DMS153 treated with DMSO at 0.1 percent for 48 hours (cell line): Measurements from ENCODE around the gene GLP2R.
"Not testable (repeated sequence)": the region's sequence is repeated elsewhere in the genome, so short reads cannot be mapped to it uniquely, and the experiment has no call there.

Experiments used
- DNase-seq: peaks from one replicate; lab custom pipeline; 2025; ENCODE audit not compliant: unreplicated experiment; lab: John Stamatoyannopoulos, UW

GLP2R gene

GRCh38 chr17:9918804-9919352 lies 93.2 kb downstream of the GLP2R start:
- no peak for DNase-seq

DNA sequence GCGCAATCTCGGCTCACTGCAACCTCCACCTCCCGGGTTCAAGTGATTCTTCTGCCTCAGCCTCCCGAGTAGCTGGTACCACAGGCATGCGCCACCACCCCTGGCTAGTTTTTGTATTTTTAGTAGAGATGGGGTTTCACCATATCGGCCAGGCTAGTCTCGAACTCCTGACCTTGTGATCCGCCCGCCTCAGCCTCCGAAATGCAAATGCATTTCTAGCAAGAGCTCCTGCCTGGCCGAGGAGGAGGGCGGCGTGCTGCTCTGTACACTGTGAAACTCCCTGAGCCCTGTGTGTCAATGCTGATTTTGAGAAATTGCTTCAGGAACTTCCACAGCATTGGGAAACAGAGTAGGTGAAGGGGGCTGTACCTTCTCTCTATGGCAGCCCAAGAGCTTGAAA lies 95.5 kb downstream of the GLP2R start:
- DNase-seq = not testable (repeated sequence)

DNA sequence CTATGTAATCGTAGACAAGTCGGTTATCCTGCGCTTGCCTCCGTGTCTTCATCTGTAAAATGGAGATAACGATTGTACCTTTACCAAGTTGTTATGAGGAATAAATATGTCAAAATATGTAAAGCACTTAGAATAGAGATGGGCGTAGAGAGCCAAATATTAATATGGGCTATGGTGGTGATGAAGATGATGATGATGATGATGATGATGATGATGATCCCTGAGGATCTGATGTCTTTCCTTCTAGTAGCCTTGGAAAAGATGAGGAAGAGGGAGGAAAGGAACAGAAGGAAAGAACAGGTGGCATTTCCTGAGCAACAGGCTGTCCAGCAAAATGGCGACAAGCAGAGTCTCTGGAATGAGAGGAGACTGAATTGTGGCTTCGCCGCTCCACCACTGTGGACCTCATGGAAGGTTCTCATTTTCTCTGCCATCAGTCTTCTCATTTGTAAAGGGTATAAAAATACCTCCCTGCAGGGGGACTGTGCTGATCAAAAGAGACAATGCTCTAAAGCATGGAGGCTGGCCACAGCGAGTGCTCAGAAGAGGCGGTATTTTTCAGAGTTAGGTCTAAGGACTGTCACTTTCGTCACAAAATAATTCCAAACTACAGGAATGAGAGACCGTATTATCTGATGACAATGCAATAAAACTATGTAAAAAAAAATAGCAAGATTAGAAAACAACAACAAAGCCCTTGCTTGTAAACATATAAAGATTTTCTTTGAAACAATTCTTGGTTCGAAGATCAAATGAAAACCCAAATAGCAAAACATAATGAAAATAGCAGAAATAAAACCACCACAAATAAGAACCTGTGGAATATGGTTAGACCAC lies 96.5 kb downstream of the GLP2R start:
- no peak for DNase-seq

- peak; percentile 16 for DNase-seq
These were observed 99.0 kb downstream of the GLP2R start for GRCh38 chr17:9924735-9925191.

- no peak for DNase-seq
These were observed 99.7 kb downstream of the GLP2R start for GRCh38 chr17:9925457-9925856.

- DNase-seq = no peak
These were observed 100.6 kb downstream of the GLP2R start for GRCh38 chr17:9926150-9926804.

DNA sequence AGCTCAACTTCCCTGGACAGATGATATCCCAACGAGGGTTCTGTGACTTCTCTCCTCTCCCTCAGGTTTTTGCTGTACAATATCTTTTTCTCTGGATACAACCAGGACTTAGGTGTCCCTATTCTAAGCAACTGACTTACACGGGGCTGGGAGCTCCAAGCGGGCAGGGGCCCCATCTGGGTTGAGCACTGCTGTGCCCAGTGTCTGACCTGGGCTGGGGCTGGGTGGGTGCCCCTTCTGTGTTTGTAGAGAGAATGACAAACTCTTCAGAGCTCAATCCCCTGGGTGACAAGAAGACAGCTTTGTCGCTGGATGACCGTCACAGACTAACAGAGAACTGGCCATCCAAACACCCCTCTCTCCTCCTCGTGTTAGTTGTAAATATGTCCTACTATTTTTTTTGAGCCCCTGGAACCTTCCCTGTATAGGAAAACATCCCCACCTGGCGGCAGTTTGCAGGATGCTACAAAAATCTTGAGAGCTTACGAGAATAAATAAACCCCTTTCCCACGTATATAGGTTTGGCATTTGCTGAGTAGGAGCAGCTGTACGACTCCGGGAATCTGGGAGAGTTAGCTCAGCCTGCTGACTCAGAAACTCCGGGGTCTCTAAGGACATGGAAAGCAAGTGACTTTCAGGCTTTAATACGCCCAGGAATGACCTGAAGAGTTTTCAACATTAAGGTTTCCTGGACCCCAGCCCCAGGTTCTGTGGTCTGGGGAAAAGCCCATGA lies 103.0 kb downstream of the GLP2R start:
- DNase-seq = no peak

- no peak for DNase-seq
These were observed 104.1 kb downstream of the GLP2R start for GRCh38 chr17:9929871-9930270.

DNA sequence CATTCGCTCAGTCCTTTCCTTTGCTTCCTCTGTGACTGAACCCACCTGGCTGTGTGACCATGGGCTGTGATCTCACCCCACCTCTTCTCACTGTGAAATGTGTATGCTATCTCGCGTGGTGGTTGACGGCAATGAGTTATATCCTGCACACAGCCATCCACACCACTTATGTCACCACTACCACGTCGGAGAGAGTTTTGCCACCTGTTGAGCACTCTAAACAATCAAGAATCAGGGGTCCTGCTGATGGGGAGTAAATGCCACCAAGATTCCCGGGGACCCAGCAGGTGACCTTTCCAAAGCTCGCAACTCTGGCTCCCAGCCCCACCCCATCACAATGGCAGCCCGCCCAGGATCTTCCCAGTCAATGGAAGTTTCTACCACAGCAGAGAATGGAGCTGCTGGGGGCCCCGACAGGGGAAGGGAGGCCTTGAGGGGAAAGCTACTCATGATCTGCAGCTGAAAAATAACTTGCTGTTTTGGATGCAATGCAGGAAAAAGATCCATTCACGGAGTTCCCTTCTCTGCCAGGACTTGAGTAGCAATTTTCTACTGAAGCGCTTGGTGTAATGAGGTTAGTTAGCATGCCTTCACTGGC lies 105.5 kb downstream of the GLP2R start:
- DNase-seq = no peak

DNA sequence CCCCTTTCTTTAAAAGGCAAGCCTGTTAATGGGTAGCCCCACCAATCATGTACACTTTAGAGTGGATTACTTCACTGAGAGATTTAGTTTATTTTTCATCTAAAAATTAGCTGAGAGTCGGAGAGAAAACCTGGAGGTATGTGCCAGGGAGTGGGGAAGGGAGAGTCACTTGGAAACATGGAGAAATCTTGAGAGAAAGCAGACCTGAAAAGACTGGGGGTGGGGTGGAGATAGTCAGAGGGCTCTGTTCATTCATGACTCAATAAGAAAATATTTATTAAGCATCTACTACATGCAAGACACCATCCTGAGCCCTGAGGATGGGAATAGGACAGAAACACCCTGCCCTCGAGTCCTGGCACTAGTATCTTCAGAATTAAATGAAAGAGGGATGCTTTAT lies 106.8 kb downstream of the GLP2R start:
- no peak for DNase-seq

DNA sequence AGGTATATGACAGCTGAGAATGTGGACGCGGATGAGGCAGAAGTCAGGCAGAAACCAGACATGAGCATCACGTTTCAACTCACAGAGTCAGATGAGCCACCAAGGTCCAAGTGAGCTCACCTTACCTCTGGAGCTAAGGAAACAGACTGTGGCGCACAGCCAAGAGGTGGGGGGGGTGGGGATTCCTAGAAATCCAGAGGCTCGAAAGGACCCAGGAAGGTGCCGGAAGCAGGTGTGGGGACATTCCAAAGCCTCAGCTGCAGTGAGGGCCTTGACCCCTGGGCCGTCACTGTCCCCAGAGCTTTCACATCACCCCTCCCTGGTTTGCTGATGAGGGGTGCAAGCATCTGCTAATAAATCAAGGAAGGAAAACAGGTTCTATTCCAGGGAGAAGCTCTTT lies 108.6 kb downstream of the GLP2R start:
- DNase-seq = no peak

DNA sequence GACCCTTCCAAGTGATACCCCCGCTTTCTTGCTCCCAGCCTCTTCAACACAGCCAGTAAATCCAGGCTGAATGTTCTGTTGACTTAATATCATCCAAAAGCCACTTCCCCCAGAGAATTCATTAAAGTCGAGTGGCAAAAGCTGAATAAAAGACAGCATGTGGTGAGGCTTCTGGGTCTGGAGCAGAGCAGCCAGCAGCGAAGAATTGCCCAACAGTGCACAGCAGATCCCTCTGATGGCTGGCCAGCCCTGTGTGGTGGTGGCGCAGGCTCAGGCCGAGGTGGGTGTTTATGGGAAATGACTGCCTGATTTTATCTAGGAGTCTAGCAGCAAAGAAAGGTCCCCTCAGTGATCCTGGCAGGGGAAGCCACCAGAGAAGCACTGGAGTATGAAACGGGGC lies 109.7 kb downstream of the GLP2R start:
- no peak for DNase-seq

DNA sequence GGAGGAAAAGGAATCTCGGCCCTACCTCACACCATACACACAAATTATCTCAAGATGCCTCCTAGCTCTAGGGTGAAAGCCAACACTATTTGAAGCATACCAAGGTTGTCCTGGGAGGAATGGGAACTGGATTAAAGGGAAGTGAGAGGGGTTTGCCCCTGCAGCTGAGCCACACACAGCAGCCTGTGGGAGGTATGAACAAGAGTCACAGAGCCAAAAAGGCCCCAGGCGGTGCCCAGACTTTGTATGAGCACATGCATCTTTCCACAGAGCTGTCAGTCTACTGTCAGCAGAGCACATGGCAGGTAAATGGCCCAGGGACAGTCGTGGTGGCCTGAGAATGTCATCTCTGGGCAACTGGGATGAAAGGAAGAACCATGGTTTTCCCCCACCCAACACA lies 110.4 kb downstream of the GLP2R start:
- no peak for DNase-seq

DNA sequence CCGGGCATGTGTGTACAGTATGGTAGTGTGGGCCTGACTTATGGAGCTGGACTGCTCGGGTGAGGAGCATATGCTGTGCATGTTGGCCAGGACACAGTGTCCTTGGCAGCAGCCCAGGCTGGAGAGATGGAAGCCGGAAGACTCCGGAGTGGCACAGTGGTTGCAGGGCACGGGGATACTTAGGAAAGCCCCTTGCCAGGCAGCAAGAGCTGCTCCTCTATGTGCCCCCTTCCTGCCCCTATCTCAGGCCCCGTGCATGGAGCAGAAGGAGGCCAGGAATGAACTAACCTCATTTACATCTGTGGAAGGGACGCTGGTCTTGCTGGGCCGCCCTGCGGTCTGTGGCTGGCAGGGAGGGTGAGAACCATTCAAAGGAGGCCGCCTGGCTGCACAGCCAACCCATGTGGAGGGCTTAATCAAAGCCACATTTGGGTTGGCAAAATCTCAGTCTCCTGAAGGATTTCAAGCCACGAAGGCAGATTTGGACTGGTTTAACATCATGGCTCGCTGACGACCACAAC lies 111.6 kb downstream of the GLP2R start:
- no peak for DNase-seq

- no peak for DNase-seq
These were observed 112.2 kb downstream of the GLP2R start for GRCh38 chr17:9937901-9938300.

DNA sequence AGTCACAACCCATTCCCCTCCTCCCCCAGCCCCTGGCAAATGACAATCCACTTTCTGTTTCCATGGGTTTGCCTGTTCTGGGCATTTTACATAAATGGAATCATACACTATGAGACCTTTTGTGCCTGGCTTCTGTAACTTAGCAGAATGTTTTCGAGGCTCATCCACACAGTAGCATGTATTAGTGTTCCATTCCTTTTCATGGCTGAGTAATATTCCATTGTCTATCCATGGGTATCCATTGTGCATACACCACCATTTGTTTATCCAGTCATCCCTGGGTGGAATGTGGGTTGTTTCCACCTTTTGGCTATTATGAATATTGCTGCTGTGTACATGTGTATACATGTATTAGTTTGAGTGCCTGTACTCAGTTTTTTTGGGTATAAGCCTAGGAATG lies 113.0 kb downstream of the GLP2R start:
- DNase-seq = no peak

DNA sequence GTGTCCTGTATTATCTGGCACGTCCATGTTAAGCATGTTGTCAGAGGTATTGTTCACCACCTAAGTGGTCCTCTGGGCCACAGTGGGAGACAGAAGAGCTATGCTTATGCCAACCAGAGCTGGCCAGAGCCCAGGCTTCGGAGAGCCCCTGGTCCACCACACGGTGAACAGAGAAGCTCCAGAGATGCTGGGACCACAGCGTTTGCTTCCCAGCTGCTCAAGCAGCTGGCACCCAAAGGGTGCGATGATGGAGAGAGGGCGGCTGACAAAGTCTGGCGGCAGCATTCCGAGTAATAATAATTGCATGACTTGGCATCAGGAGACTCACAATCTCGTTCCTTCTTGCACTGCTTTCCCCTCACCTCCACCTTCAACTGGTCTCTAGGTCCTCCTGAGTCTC lies 115.1 kb downstream of the GLP2R start:
- no peak for DNase-seq

GRCh38 chr17:9941305-9941704 lies 115.6 kb downstream of the GLP2R start:
- DNase-seq = no peak
